Endothelial cell of umbilical vein (primary cell): ENCODE results near the gene CSMD2.

Source experiments
- EZH2 ChIP-seq: IDR thresholded peaks from 2 replicates; pipeline ENCODE4 v1.6.1; 2012; ENCODE audit warnings: borderline replicate concordance, low read depth, mild to moderate bottlenecking, moderate library complexity, low read length, inconsistent platforms; ENCODE audit not compliant: severe bottlenecking
- POLR2A ChIP-seq: IDR thresholded peaks from 2 replicates; pipeline ENCODE4 v1.6.1; 2012; ENCODE audit warnings: low read depth, mild to moderate bottlenecking, control low read depth, low read length
- TF ChIP-seq, protein P1 (sequence below), 2 donors: IDR thresholded peaks; 1 replicate in 1 of 2; 2 replicates in 1 of 2; pipeline ENCODE4 v1.5.1; 2011; ENCODE audit warnings: low read length in 2 of 2, mild to moderate bottlenecking in 2 of 2, moderate library complexity in 2 of 2, control low read depth in 1 of 2, inconsistent platforms in 1 of 2, low read depth in 1 of 2; ENCODE audit not compliant: insufficient read depth in 1 of 2; ENCODE audit errors: extremely low read depth in 1 of 2

DNA sequence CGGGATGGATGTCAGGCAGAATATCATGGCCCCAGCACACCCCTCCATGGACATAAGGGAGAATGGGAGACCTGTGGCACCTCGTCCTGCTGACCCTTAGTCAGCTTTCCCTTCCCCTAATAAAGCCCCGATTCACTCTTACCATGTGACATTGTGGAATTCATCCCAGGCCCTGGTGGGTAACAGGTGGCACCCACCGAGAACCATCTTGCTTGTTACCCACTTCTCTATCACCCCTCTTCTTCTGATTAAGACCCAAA is 32.9 kb downstream of the CSMD2 start:
- TF ChIP-seq, protein P1, sequence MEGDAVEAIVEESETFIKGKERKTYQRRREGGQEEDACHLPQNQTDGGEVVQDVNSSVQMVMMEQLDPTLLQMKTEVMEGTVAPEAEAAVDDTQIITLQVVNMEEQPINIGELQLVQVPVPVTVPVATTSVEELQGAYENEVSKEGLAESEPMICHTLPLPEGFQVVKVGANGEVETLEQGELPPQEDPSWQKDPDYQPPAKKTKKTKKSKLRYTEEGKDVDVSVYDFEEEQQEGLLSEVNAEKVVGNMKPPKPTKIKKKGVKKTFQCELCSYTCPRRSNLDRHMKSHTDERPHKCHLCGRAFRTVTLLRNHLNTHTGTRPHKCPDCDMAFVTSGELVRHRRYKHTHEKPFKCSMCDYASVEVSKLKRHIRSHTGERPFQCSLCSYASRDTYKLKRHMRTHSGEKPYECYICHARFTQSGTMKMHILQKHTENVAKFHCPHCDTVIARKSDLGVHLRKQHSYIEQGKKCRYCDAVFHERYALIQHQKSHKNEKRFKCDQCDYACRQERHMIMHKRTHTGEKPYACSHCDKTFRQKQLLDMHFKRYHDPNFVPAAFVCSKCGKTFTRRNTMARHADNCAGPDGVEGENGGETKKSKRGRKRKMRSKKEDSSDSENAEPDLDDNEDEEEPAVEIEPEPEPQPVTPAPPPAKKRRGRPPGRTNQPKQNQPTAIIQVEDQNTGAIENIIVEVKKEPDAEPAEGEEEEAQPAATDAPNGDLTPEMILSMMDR (IDR thresholded peaks at IDR 0.05; ENCODE audit: extremely low read depth in 1 of 2, insufficient read depth in 1 of 2, low read depth in 1 of 2, low read length in 2 of 2): no peak
- TF ChIP-seq POLR2A (no peak), EZH2 (no peak)
